Measurements from ENCODE around the gene TOR3A. TPM values are rescaled to one million over a fixed set of nuclear protein-coding genes. Genes with fewer than 3 reads are reported as not detected.

Gene TOR3A
- total and polyA plus RNA-seq, 2 donors (not counting 3 experiments of a cell fraction or from before 2014, with no cell fraction given): 14.9 to 16.7 TPM

- BruUV-seq (replicated peaks): no TSS peak
- H3K9ac ChIP-seq (replicated peaks; ENCODE audit: extremely low read depth, insufficient read depth, low read length): no peak overlapping the region
- DNase-seq (ENCODE audit: low read depth, low spot score): peak; percentile 61
Observed at GRCh38 chr1:179087665-179088064, 5.8 kb downstream of the TOR3A start.

More at GRCh38 chr1:179087665-179088064, 5.8 kb downstream of the TOR3A start:
- Histone ChIP-seq H4K20me1 (replicated peaks; ENCODE audit: control insufficient read depth, extremely low read depth, insufficient read depth, low read length) (no peaks in the 10 kb centered on the region), H3K4me1 (ENCODE audit: control insufficient read depth, extremely low read depth, insufficient read depth, low read length) (peaks cover 10% of the 10 kb centered on the region), H2AFZ (ENCODE audit: low read depth, low read length) (no peak overlapping the region), H3K4me3 (replicated peaks in 1 of 3; ENCODE audit: insufficient read depth in 1 of 3, low read depth in 1 of 3, low read length in 3 of 3) (no peak overlapping the region), H3K79me2 (ENCODE audit: control insufficient read depth, insufficient read depth, low read length) (peaks cover 10% of the 10 kb centered on the region), H3K27me3 (ENCODE audit: control insufficient read depth in 2 of 2, insufficient read depth in 2 of 2, low read length in 2 of 2) (no peaks in the 10 kb centered on the region), H3K36me3 (ENCODE audit: control insufficient read depth in 2 of 2, extremely low read depth in 1 of 2, insufficient read depth in 2 of 2, low read length in 2 of 2) (peaks cover 11 to 14% of the 10 kb centered on the region in 2 experiments), H3K9me3 (replicated peaks; ENCODE audit: control insufficient read depth, insufficient read depth, low read length) (no peaks in the 10 kb centered on the region), H3K4me2 (ENCODE audit: insufficient read depth, low read length) (no peak overlapping the region), H3K9me1 (replicated peaks; ENCODE audit: control insufficient read depth, extremely low read depth, insufficient read depth, low read length) (no peaks in the 10 kb centered on the region), H3K27ac (ENCODE audit: insufficient read depth, low read depth, low read length) (peak overlapping the region; percentile 38)
- TF ChIP-seq CTCF (IDR thresholded peaks at IDR 0.05; ENCODE audit: extremely low read depth in 1 of 2, insufficient read depth in 1 of 2, low read depth in 1 of 2, low read length in 2 of 2): no peak
- TF ChIP-seq POLR2AphosphoS5 (IDR thresholded peaks at IDR 0.05; ENCODE audit: insufficient read depth, low read depth, low read length): peak; percentile 69
- dilution Hi-C loops (cut with MboI; ENCODE audit: extremely low pct_ligation_motif_present, low sequenced_read_pairs): no loop called here
- FAIRE-seq: peak; percentile 84
- ChIA-PET CTCF (interaction anchor here (0.8 to 2.6 kb wide), 3 partner anchors 9 to 34 kb away, joined by 4 to 9 read pairs (median 4); no protein-coding TSS in a partner anchor), POLR2A (no interaction called here)
- intact Hi-C loops (cut with micrococcal nuclease): no loop called here
